Fibroblast of villous mesenchyme (primary cell): ENCODE measurements around the gene ERMARD. TPM values are rescaled to one million over a fixed set of nuclear protein-coding genes. Genes with fewer than 3 reads are reported as not detected.
A peak's percentile ranks its signal among the peaks of the same experiment; 100 is the strongest.

Experiments
- DNase-seq: peaks from one replicate; pipeline ENCODE4 v3.0.0-alpha.2; 2010; ENCODE audit warnings: low read depth
- H3K4me3 ChIP-seq: 2 replicates; pipeline ENCODE4 v1.5.1; 2011; ENCODE audit warnings: low read depth, mild to moderate bottlenecking, low read length
- total RNA-seq: library from RNA; depleted of rRNA; stranded (reverse); fragments of >200 nt; gene quantifications from 2 replicates; pipeline ENCODE4 v1.2.3, GENCODE V29; 2012
- TF ChIP-seq, protein P1 (sequence below): IDR thresholded peaks from 2 replicates; pipeline ENCODE4 v1.5.1; 2012; ENCODE audit warnings: low read depth, mild to moderate bottlenecking, low read length; ENCODE audit not compliant: insufficient read depth

The ERMARD gene
- total RNA-seq: 15.8 and 28.5 TPM in 2 replicates

DNA sequence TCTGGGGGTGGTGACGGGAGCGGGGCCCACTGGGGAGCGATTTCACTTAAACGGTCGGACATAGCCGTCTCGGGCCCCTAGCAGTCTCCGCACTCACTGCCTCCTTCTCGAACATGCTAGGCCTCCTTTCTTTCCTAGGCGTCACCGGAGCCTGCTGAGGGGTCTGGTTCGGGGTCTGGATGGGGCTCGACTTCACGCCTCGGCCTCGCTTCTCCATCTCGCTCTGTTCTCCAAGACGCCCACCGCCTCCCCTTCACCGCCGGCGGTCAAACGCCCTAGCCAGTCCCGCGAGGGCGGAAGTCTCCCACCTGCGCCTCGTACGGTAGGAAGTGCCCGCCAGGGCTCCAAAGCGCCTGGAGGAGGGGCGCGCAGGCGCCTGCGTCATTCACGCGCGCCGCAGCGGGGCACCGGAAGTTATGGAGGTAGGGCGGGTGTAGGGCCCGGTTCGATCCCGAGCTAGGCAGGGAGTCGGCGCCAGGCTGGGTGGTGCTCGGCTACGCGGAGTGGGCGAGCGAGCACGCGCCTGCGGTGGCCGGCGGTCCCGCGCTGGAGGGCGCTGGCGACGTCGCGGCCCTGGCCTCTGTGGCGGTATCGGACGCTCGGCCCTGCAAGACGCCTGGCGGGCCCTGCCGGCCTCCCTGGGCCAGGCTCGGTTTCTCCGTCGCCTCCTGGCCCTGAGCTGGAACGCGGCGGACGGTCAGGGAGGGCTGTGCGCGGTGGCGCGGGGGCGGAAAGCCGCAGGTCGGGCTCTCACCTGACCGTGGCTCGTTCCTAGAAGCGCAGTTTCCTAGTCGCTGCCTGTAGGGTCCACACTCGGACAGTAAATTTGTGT lies at the start of gene ERMARD, which contains the start of gene DYNLT2:
ERMARD (plus strand) TSS at position 381 of the 832 bp plus-strand sequence; CDS start at position 417, 36 bp downstream.
DYNLT2 (minus strand) TSS at position 331 of the 832 bp plus-strand sequence; CDS start at position 217, 114 bp downstream.
- TF ChIP-seq, protein P1, sequence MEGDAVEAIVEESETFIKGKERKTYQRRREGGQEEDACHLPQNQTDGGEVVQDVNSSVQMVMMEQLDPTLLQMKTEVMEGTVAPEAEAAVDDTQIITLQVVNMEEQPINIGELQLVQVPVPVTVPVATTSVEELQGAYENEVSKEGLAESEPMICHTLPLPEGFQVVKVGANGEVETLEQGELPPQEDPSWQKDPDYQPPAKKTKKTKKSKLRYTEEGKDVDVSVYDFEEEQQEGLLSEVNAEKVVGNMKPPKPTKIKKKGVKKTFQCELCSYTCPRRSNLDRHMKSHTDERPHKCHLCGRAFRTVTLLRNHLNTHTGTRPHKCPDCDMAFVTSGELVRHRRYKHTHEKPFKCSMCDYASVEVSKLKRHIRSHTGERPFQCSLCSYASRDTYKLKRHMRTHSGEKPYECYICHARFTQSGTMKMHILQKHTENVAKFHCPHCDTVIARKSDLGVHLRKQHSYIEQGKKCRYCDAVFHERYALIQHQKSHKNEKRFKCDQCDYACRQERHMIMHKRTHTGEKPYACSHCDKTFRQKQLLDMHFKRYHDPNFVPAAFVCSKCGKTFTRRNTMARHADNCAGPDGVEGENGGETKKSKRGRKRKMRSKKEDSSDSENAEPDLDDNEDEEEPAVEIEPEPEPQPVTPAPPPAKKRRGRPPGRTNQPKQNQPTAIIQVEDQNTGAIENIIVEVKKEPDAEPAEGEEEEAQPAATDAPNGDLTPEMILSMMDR: peak; percentile 25
- peak within 1 kb of the TSS; percentile 92 for H3K4me3 ChIP-seq
- DNase-seq: peak; percentile 96

DNA sequence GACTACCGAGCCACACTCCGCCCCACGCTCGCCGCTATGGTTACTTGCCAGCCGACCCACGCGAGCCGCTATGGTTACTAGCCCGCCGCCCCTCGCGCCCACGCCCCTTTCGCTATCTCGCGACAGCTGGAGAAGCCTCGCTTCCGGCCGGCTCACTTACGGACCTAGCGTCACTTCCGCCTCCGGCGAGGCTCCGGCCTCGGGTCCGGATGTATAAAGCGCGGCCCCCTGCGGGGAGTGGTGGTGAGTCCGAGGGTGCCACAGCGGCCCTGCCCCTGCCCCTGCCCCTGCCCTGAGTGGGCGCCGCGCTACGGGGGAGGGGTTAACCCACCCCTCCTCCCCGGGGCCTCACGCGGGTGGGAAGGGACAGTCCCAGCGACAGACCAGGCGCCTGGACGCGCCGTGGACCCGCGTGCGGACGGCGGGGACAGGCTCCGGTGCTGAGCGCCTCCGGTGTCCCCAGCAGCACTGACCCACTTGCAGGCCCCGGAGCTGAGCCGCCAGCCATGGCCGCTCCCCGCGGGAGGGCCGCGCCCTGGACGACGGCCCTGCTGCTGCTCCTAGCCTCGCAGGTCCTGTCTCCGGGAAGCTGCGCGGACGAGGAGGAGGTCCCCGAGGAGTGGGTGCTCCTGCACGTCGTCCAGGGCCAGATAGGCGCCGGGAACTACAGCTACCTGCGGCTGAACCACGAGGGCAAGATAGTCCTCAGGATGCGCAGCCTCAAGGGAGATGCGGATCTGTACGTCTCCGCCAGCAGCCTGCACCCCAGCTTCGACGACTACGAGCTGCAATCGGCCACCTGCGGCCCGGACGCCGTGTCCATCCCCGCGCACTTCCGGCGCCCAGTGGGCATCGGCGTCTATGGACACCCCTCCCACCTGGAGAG lies 49.2 kb upstream of the ERMARD start, which contains the start of the genes C6orf120 and WDR27:
C6orf120 (plus strand) TSS at position 173 of the 886 bp plus-strand sequence; CDS start at position 507, 334 bp downstream.
WDR27 (minus strand) TSS at position 76 of the 886 bp plus-strand sequence. CDS start 13,024 bp downstream, outside the sequence.
- H3K4me3 ChIP-seq: peak within 1 kb of the TSS; percentile 93
- DNase-seq: peak; percentile 97
- TF ChIP-seq, protein P1: no peak

DNA sequence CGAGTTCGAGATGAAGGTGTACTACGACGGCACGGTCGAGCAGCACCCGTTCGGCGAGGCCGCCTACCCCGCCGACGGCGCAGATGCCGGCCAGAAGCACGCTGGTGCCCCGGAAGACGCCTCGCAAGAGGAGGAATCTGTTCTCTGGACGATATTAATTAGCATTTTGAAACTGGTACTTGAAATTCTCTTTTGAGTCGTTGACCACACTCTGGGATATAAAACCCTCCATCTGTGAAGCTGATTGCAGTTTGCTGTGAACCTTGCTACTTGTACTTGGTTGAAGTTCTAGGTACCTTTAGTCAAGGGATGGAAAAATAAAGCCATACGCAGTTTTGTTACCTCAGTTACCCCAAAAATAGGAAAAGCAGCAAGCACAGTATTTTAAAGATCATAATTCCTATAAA lies 48.6 kb upstream of the ERMARD start:
- DNase-seq: no peak
- peak overlapping the region; percentile 93 for H3K4me3 ChIP-seq
- TF ChIP-seq, protein P1: no peak

DNA sequence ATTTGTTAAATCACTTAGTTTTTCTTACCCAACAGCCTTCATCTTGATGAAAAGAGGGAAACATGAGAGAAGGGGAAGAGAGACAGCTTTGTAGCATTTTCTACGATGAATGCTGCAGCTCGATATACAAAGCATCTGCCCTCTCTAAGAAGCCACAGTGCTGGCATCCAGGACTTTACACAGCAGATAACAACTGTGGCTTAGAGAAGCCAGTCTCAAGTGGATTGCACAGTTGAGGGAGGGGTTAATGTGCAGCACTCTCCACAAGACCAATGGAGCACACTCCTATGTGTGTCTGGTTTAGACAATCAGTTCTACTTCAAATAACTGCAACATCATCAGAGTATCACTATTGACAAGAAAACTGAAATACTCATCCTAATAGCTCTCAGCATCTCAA lies 43.6 kb upstream of the ERMARD start:
- no peak for DNase-seq
- TF ChIP-seq, protein P1: no peak
- H3K4me3 ChIP-seq: no peak overlapping the region

DNA sequence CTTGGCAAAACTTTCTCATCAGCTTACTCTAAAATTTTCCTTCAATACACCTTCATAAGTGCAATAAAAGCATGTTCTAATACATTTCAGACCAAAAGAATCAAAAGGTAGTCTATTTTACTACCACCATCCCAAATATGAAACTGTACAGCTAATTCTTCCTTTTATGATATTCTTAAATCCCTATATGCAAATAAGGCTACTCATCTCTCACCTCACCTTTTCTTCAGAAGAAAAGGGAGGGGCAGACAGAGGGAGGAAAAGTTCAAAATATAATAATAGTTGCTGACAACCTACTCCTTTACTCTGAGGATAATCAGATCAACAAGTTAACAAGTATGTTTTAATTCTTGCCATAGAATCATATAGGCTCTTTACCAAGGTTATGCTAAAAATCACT lies 42.1 kb upstream of the ERMARD start:
- H3K4me3 ChIP-seq: no peak overlapping the region

DNA sequence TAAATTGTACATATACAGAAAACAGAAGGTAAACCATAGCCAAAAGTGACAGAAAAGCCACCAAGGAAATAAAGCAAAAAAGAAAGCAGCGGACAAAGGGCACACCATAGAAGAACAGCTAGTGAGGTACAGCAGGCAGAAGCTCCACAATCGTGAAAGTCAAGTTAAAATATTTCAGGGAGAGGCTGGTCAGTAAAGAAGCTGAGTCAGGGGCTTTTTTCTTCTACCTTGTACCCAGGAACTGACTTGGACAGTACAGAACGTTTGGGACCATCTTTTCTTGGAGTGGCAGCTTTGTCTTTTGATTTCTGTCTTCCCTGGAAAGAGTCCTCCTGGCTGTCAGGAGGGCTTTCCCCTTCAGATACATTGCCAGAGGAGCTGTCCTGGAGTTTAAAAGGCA lies 41.4 kb upstream of the ERMARD start:
- no peak for DNase-seq
- TF ChIP-seq, protein P1: no peak
- no peak overlapping the region for H3K4me3 ChIP-seq

More for the DNA sequence above, 42.1 kb upstream of the ERMARD start:
- TF ChIP-seq, protein P1: no peak
- DNase-seq: no peak
